Measurements from ENCODE around the gene AP2B1.
"Not testable (repeated sequence)": the region's sequence is repeated elsewhere in the genome, so short reads cannot be mapped to it uniquely, and the experiment has no call there.

AP2B1 gene

GRCh38 chr17:35587074-35587961 lies at the start of gene AP2B1:
TSS of gene AP2B1 (plus strand) at chr17:35587322. CDS start at chr17:35594031, 6,709 bp downstream.
- DNase-seq: peak; percentile 98

GRCh38 chr17:35537601-35538141 lies 49.5 kb upstream of the AP2B1 start, which contains the start of gene SLFN12L:
TSS of gene SLFN12L (minus strand) at chr17:35537678. CDS start at chr17:35522364, 15,314 bp downstream.
- DNase-seq: peak; percentile 93

DNA sequence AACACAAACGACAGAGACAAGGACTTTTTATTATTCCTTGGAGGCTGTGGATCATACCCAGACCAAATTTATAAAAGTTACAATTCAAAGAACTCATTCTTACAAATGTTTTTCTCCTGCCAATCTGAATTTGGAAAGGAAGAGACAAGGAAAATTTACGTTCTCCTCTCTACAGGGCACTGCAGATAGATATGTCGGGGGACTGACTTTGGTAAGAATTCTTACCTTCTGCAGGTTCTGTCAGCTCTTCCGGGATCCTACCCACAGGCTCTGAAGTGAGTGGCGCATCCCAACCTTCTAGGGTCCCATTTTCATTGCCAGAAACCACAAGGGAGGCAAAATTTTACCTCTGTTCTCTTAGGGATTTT lies 47.5 kb upstream of the AP2B1 start:
- no peak for DNase-seq

DNA sequence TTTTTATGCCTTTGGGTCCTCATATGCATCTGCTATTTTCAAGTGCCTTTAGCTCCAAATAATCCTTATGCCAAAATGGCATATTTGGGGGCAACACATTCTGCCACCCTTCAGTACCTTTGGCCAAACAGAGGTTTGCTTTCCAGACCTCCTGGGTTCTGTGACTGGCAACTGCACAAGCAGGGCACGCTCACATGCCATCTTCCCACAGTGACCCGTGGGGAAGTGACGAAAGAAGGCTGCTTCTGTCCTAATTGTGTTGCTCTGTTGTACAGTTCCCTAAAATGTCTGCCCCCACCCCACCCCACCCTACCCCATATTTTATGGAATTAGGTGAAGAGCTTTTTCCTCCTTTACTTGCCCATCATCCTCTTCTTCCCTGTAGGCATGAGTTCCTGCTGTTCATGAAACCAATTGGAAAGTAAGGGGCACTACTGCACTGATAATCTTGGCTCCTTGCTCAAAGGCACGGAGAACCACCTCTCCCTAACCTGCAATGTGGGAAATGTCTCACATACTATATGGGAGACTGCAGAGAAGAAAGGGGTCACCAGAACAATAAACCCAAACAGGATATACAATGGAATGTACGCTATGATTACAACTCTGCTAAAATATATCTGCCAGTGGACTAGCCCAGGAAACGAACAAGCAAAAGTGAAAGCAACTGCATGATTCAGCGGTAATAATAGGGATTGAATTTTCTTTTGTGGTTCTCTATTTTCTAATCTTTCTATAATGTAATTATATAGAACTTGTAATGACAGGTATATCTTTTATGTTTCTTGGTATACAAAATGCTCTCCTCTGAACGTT lies 46.3 kb upstream of the AP2B1 start:
- DNase-seq: peak; percentile 75

DNA sequence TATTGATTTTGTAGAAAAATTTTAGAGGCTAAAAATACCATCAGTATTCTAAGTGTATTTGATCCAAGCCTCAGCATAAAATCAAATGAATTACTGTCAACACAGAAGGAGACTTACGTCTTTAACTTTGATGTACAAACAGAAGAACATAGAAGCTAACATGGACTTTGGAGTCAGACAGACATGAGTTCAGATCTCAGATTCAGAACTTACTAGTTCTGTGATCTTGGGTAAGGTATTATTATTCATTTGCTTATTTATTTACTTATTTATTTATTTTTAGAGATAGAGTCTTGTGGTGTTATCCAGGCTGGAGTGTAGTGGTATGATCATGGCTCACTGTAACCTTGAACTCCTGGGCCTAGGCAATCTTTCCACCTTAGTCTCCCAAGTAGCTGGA lies 45.7 kb upstream of the AP2B1 start:
- no peak for DNase-seq

GRCh38 chr17:35542990-35543389 lies 44.1 kb upstream of the AP2B1 start:
- no peak for DNase-seq

DNA sequence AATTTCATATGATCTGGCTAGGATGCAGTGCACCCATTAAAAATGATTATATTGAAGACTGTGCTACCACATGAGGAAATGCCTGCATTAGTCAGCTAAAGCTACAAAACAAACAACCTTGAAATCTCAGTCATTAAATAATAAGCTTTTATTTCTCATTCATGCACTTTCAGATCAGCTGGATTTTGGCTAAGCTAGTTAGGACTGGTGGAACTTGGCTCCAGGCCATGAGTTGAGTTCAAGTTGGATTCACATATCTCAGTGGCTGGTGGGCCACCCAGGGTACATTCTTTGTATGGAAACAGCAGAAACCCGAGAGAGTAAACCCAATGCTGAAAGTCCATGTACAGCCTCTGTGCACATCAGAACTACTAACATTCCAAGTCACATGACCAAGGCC lies 43.3 kb upstream of the AP2B1 start:
- DNase-seq: no peak

GRCh38 chr17:35545150-35545549 lies 42.0 kb upstream of the AP2B1 start:
- DNase-seq: no peak

DNA sequence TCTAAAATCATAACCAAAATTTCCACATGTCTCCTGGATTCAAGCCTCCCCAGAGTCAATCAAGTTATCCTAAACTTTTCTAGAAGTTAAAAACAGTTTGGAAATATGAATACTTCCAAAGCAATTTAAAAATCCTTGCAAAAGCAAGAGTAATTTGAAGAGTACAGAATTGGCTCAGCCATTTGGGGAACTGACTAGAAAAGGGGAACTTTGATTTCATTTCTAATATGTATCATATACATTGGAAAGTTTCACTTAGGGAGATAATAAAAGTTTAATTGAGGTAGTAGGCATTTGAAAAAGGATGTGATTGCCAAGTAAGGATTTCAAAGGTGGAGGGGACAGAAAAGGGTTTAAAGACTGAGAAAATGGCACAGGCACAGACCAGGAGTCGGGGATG lies 40.6 kb upstream of the AP2B1 start:
- no peak for DNase-seq

DNA sequence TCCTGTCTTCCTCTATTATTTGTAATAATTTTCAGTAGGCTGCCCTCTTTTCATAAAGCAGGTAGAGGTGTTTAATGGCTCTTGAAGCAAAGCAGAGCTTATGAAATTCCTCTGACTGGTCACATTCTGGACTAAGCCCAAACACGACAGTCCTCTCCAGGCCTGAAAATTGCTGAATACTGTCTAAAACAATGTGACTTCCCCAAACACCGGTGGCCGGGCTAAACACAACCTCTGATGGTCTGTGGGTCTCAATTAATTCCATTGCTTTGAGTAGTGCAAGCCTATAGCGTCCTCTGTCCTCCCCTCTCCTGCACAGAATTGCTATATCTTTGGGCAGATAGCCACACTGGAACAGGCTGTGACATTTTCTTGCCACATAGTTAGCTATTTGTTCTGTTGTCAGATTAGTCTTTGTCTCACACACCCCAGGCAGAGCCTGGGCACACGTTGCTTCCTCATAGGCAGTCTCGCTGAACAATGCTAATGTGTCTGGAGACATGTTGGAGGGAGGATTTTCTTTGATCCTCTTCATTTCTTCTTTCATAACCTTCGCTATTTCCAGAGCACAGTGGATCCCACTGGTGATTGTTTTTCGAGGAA lies 38.8 kb upstream of the AP2B1 start:
- no peak for DNase-seq

GRCh38 chr17:35548978-35549377 lies 38.1 kb upstream of the AP2B1 start:
- DNase-seq: no peak

GRCh38 chr17:35553310-35553709 lies 33.8 kb upstream of the AP2B1 start:
- no peak for DNase-seq

DNA sequence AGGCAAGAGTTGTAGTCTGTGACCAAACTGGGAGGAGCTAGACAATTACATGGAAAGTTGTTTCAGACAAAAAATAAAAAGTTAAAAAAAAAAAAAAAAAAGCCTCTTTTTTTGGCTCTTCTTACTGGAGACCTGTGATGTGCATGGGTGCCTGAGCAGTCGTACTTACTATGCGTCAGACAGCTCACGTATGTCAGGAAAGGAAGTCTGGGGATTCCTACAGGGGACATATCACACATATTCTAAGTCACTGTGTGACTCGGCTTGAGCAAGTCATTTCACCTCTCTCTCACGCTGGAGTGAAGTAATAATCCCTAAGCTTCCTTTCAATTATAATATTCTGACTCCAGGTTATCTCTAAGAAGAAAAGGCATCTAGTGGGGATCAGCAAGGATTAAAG lies 32.5 kb upstream of the AP2B1 start:
- DNase-seq: no peak

DNA sequence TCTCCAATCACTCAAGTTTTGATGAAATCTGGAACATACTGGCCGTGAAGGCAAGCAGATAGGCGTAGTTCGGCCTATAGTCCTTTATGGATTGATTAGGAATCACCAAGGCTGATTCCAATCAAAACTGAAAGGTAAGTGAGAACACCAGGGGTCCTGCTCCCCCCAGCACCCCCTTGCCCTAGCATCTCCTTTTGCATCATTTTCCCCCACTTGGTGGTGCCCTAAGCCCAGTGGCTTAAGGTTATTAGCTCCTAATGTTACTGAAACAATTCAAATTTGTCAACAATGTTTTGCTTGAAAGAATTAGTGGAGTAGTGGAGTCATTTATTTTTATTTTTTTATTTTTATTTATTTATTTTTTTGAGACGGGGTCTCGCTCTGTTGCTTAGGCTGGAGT lies 31.4 kb upstream of the AP2B1 start:
- no peak for DNase-seq

- DNase-seq: no peak
Observed at GRCh38 chr17:35557353-35557752, 29.8 kb upstream of the AP2B1 start.

- no peak for DNase-seq
Observed at GRCh38 chr17:35559495-35560210, 27.5 kb upstream of the AP2B1 start.

DNA sequence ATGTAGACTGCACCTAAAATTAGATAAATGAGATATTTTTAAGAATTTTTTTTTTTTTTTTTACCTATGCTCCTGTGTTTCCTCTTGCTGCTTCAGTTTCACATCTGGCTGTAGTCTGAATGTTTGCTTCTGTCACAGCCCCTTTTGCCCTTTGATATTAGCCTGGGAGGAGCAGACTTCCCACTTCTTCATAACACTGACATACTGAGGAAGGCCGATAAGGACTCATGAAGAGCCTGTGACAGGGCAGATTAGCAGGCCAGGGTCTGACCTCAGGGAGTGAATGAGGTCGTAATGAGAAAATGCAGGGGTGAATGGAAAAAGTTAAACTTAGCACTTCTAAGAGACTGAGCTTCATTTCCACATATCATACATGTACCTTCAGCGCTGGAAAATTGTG lies 26.4 kb upstream of the AP2B1 start, which contains the start of gene SLFN14:
Gene SLFN14 (minus strand): TSS at position 117 of the 400 bp plus-strand sequence. CDS start 2,757 bp downstream, outside the sequence.
- DNase-seq: no peak

GRCh38 chr17:35563181-35563580 lies 23.9 kb upstream of the AP2B1 start:
- DNase-seq: not testable (repeated sequence)

DNA sequence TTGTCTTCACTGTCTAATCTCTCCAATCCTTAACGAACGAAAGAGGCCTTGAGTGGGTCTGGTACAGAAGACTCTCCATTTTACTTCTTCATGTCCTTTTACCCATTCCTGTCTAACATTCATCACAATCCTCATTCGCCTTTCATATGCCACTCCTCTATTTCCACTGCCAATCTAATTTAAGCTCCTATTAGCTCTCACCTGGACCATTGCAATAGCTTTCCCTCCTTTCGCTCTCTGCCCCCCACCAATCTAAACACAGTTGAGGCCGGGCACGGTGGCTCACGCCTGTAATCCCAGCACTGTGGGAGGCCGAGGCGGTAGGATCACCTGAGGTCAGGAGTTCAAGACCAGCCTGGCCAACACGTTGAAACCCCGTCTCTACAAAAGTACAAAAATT lies 20.2 kb upstream of the AP2B1 start:
- DNase-seq: no peak

DNA sequence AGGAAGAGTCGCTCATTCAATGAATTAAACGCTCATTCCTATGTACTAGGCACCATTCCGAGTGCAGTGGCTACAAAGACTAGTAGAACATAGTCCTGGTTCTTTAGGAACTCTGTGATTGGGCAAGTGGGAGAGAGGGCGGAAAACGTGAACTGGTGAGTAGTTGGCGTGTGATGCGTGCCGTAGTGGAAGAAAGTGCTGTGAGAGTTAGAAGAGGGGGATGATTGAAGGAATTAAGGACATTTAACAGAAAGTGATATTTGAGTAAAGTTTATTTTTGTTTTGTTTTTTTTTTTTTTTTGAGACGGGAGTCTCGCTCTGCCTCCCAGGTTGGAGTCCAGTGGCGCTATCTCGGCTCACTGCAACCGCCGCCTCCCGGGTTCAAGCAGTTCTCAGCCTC lies 18.6 kb upstream of the AP2B1 start:
- DNase-seq: peak; percentile 58

DNA sequence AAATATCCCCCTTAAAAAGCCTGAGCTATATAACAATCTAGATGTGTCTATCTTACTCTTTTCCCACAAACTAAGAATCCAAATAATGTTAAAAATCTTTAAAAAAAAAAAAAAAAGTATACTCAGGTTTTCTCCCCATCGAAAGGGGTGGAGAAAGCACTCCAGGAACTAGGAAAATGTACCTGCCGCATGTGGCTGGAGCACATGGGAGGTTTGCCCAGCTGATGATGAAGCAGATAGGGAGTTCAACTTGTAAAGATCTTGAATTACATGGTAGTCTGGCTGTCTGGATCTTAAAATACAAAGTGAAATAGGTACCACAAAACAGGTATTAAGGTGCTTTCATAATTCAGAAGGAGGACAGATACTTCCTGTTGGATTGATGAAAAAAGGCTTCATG lies 17.7 kb upstream of the AP2B1 start:
- no peak for DNase-seq

- DNase-seq: no peak
Observed at GRCh38 chr17:35575759-35576158, 11.4 kb upstream of the AP2B1 start.
